ENCODE results near the gene ADH5. TPM values are rescaled to one million over a fixed set of nuclear protein-coding genes. Genes with fewer than 3 reads are reported as not detected.

The ADH5 gene
- total and polyA plus RNA-seq, 2 of the 8 experiments (the other 6 are each of a cell fraction or from before 2014, with no cell fraction given), result 223 to 327 TPM

DNA sequence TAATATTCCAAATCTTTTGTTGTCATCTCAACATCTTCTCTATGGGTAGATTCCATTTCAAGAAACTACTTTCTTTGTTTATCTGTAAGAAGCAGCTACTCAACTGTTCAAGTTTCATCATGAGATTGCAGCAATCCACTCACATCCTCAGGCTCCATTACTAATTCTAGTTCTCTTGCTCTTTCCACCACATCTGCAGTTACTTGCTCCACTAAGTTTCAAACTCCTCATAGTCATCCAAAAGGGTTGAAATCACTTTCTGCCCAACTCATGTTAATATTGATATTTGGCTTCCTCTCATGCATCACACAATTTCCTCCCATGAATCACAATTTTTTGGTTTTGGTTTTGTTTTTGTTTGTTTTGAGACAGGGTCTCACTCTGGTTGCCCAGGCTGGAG lies 35.7 kb downstream of the ADH5 start:
- FAIRE-seq (no peak), DNase-seq (ENCODE audit: low read depth in 1 of 2, low spot score in 2 of 2) (no peak)
- no peaks in the 10 kb centered on the region for H3K79me1 ChIP-seq (ENCODE audit: low read depth, low read length)
- no peak overlapping the region for H2BK12ac ChIP-seq (ENCODE audit: low read depth, low read length)
- H3K18ac ChIP-seq (ENCODE audit: extremely low read depth, low read length), result no peak overlapping the region
- H2BK20ac ChIP-seq (ENCODE audit: low read length), result no peak overlapping the region
- H2BK15ac ChIP-seq (ENCODE audit: low read length), result no peak overlapping the region
- no peak overlapping the region for H2AFZ ChIP-seq (ENCODE audit: low read length)
- H4K20me1 ChIP-seq (replicated peaks in 1 of 2; ENCODE audit: control insufficient read depth in 1 of 2, insufficient read depth in 2 of 2, low read length in 2 of 2), result peaks cover 0 to 4% of the 10 kb centered on the region in 2 experiments
- no peak overlapping the region for H4K91ac ChIP-seq (replicated peaks; ENCODE audit: insufficient read length, low read length)
- ChIA-PET POLR2A (ENCODE audit: partially characterized antibody) (interaction anchor here (0.7 to 1.5 kb wide), 3 partner anchors 14 to 45 kb away, joined by 3 to 4 read pairs (median 3); no protein-coding TSS in a partner anchor), CTCF (ENCODE audit: partially characterized antibody) (interaction anchor here (1.3 to 4.5 kb wide), 3 partner anchors 23 to 58 kb away, joined by 4 to 19 read pairs (median 4); partner anchors contain the start of gene METAP1)
- no peak overlapping the region for H3K4me3 ChIP-seq (ENCODE audit: extremely low read depth in 1 of 4, insufficient read depth in 2 of 4, low read depth in 3 of 4, low read length in 4 of 4)
- no peak overlapping the region for H2BK5ac ChIP-seq (ENCODE audit: low read depth, low read length)
- peaks cover 0 to 1% (median 0%) of the 10 kb centered on the region in 4 experiments; a peak in 1 of 7 replicates for H3K4me1 ChIP-seq (replicated peaks in 1 of 4; ENCODE audit: control insufficient read depth in 3 of 4, insufficient read depth in 4 of 4, low read length in 3 of 4)
- no peaks in the 10 kb centered on the region for H3K9me3 ChIP-seq (ENCODE audit: insufficient read depth in 2 of 2, low read depth in 1 of 2, low read length in 1 of 2)
- H3K23ac ChIP-seq (ENCODE audit: insufficient read length), result no peak overlapping the region
- H4K8ac ChIP-seq (ENCODE audit: extremely low read depth, insufficient read depth, low read length), result no peak overlapping the region
- no peak overlapping the region for H4K5ac ChIP-seq (ENCODE audit: insufficient read length, low read depth, low read length)
- no peak for TF ChIP-seq SP1 (IDR thresholded peaks at IDR 0.05; ENCODE audit: low read depth, low read length)
- TF ChIP-seq NANOG (IDR thresholded peaks at IDR 0.05; ENCODE audit: insufficient read depth, low read depth, low read length, poor library complexity, severe bottlenecking), result no peak
- TF ChIP-seq SP2 (IDR thresholded peaks at IDR 0.05; ENCODE audit: low read length), result no peak
- TF ChIP-seq TBP (IDR thresholded peaks at IDR 0.05; ENCODE audit: low read depth, low read length), result no peak
- TF ChIP-seq TEAD4 (IDR thresholded peaks at IDR 0.05; ENCODE audit: low read depth, low read length), result no peak
- no peak for TF ChIP-seq CBX5 (IDR thresholded peaks at IDR 0.05; ENCODE audit: low read depth, low read length)
- TF ChIP-seq BCL11A (IDR thresholded peaks at IDR 0.05; ENCODE audit: low read depth in 2 of 2, low read length in 2 of 2), result no peak
- TF ChIP-seq CTBP2 (IDR thresholded peaks at IDR 0.05; ENCODE audit: borderline replicate concordance, insufficient read depth, insufficient read length, low read length), result no peak
- no peak for TF ChIP-seq EP300 (IDR thresholded peaks at IDR 0.05; ENCODE audit: borderline replicate concordance in 1 of 2, low read depth in 2 of 2, low read length in 2 of 2)
- TF ChIP-seq, protein P1, sequence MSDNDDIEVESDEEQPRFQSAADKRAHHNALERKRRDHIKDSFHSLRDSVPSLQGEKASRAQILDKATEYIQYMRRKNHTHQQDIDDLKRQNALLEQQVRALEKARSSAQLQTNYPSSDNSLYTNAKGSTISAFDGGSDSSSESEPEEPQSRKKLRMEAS (IDR thresholded peaks at IDR 0.05), result no peak
- TF ChIP-seq TAF7 (optimal IDR thresholded peaks at IDR 0.05; ENCODE audit: borderline replicate concordance, low read depth, low read length), result no peak
- TF ChIP-seq SP4 (IDR thresholded peaks at IDR 0.05; ENCODE audit: low read length), result no peak
- TF ChIP-seq CHD1 (IDR thresholded peaks at IDR 0.05; ENCODE audit: low read depth, low read length), result no peak
- TF ChIP-seq EGR1 (IDR thresholded peaks at IDR 0.05; ENCODE audit: borderline replicate concordance, low read depth, low read length), result no peak
- TF ChIP-seq, protein P2, sequence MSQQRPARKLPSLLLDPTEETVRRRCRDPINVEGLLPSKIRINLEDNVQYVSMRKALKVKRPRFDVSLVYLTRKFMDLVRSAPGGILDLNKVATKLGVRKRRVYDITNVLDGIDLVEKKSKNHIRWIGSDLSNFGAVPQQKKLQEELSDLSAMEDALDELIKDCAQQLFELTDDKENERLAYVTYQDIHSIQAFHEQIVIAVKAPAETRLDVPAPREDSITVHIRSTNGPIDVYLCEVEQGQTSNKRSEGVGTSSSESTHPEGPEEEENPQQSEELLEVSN (IDR thresholded peaks at IDR 0.05), result no peak
- H2AK5ac ChIP-seq (ENCODE audit: low read depth, low read length), result no peak overlapping the region
- no peak overlapping the region for H2BK120ac ChIP-seq (replicated peaks; ENCODE audit: low read depth, low read length)
- H3K23me2 ChIP-seq (ENCODE audit: low read depth, low read length), result no peaks in the 10 kb centered on the region
- no peak overlapping the region for H3K9ac ChIP-seq (replicated peaks in 1 of 4; ENCODE audit: extremely low read depth in 1 of 4, low read depth in 3 of 4, low read length in 3 of 4)
- no peak overlapping the region for H3K4ac ChIP-seq (replicated peaks; ENCODE audit: insufficient read length, low read depth, low read length)
- no peak overlapping the region for H3K4me2 ChIP-seq (ENCODE audit: insufficient read depth in 1 of 2, low read depth in 2 of 2, low read length in 2 of 2)
- no peaks in the 10 kb centered on the region for H3K79me2 ChIP-seq (ENCODE audit: control insufficient read depth in 1 of 2, insufficient read depth in 2 of 2, low read length in 2 of 2)
- no peak overlapping the region for H3K27ac ChIP-seq (ENCODE audit: low read depth, low read length)
- no peaks in the 10 kb centered on the region for H3K27me3 ChIP-seq (replicated peaks in 1 of 4; ENCODE audit: control insufficient read depth in 3 of 4, extremely low read depth in 1 of 4, insufficient read depth in 3 of 4, low read length in 3 of 4)
- H3K36me3 ChIP-seq (ENCODE audit: control insufficient read depth in 2 of 4, insufficient read depth in 4 of 4, low read length in 3 of 4), result peaks cover 15 to 61% (median 40%) of the 10 kb centered on the region in 4 experiments
- H3K56ac ChIP-seq (replicated peaks; ENCODE audit: insufficient read length, low read depth, low read length), result no peak overlapping the region
- H3K14ac ChIP-seq (ENCODE audit: insufficient read length), result no peak overlapping the region
